ENCODE measurements around the gene GNAO1.

DNA sequence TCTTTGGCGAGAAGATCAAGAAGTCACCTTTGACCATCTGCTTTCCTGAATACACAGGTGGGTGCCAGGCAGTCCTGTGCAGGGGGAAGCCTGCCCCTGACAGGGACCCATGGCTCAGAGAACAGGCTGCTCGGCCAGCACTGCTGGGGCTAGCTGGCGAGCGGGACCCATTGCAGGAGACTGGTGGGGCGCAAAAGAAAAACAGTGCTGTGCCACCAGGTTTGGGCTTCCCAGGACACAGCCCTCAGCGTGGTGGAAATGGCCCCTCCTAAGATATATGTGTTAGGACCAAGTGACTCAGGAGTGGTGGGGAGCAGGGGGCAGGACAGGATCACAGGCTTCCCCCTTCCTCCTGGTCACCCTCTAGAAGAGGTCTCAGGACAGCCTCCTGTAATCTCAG, 160.2 kb downstream of the GNAO1 start:
- TF ChIP-seq, protein P1, sequence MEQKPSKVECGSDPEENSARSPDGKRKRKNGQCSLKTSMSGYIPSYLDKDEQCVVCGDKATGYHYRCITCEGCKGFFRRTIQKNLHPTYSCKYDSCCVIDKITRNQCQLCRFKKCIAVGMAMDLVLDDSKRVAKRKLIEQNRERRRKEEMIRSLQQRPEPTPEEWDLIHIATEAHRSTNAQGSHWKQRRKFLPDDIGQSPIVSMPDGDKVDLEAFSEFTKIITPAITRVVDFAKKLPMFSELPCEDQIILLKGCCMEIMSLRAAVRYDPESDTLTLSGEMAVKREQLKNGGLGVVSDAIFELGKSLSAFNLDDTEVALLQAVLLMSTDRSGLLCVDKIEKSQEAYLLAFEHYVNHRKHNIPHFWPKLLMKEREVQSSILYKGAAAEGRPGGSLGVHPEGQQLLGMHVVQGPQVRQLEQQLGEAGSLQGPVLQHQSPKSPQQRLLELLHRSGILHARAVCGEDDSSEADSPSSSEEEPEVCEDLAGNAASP (IDR thresholded peaks at IDR 0.05): no peak
- no peak for TF ChIP-seq EZH2 (IDR thresholded peaks at IDR 0.05; ENCODE audit: borderline replicate concordance, low read depth, low read length)
- TF ChIP-seq, protein P2, sequence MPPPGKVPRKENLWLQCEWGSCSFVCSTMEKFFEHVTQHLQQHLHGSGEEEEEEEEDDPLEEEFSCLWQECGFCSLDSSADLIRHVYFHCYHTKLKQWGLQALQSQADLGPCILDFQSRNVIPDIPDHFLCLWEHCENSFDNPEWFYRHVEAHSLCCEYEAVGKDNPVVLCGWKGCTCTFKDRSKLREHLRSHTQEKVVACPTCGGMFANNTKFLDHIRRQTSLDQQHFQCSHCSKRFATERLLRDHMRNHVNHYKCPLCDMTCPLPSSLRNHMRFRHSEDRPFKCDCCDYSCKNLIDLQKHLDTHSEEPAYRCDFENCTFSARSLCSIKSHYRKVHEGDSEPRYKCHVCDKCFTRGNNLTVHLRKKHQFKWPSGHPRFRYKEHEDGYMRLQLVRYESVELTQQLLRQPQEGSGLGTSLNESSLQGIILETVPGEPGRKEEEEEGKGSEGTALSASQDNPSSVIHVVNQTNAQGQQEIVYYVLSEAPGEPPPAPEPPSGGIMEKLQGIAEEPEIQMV (tag; conservative IDR thresholded peaks at IDR 0.05; ENCODE audit: low read depth): no peak
- no peak for TF ChIP-seq EHMT2 (IDR thresholded peaks at IDR 0.05)
- TF ChIP-seq KAT2B (IDR thresholded peaks at IDR 0.05; ENCODE audit: low read depth, low read length): no peak
- no peak for TF ChIP-seq FOXP1 (CRISPR knock-in tag; IDR thresholded peaks at IDR 0.05)
- TF ChIP-seq, protein P3, sequence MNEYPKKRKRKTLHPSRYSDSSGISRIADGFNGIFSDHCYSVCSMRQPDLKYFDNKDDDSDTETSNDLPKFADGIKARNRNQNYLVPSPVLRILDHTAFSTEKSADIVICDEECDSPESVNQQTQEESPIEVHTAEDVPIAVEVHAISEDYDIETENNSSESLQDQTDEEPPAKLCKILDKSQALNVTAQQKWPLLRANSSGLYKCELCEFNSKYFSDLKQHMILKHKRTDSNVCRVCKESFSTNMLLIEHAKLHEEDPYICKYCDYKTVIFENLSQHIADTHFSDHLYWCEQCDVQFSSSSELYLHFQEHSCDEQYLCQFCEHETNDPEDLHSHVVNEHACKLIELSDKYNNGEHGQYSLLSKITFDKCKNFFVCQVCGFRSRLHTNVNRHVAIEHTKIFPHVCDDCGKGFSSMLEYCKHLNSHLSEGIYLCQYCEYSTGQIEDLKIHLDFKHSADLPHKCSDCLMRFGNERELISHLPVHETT (CRISPR knock-in tag; conservative IDR thresholded peaks at IDR 0.05 in 1 of 2, IDR thresholded peaks at IDR 0.05 in 1 of 2): no peak
- TF ChIP-seq ZBTB17 (CRISPR knock-in tag; IDR thresholded peaks at IDR 0.05): no peak
